HG03460 (cell line): Measurements from ENCODE around the gene PHYHD1.

Source experiments
- ATAC-seq: cut with Tn5 transposase; IDR thresholded peaks from one replicate; pipeline ENCODE4 v1.9.1; 2021; ENCODE audit not compliant: unreplicated experiment

The PHYHD1 gene

GRCh38 chr9:128920381-128921058, at the start of gene PHYHD1:
Gene PHYHD1, plus strand, starts transcription at chr9:128920982. Its CDS starts 1,342 bp downstream, at chr9:128922324.
- no peak for ATAC-seq

- ATAC-seq = no peak
Observed at GRCh38 chr9:128877852-128878251, 42.9 kb upstream of the PHYHD1 start.

- peak; percentile 78 for ATAC-seq
Observed at GRCh38 chr9:128881884-128882676, 38.7 kb upstream of the PHYHD1 start, which contains the start of the genes KYAT1 and LRRC8A. Gene KYAT1, minus strand, starts transcription at chr9:128881950. Its CDS starts 36,545 bp downstream, at chr9:128845405. Gene LRRC8A, plus strand, starts transcription at chr9:128882133. Its CDS starts 25,032 bp downstream, at chr9:128907165.

GRCh38 chr9:128882677-128883603, 37.8 kb upstream of the PHYHD1 start:
- no peak for ATAC-seq

GRCh38 chr9:128884164-128884563, 36.6 kb upstream of the PHYHD1 start:
- no peak for ATAC-seq

GRCh38 chr9:128885376-128885775, 35.4 kb upstream of the PHYHD1 start:
- ATAC-seq = no peak

- no peak for ATAC-seq
Observed at GRCh38 chr9:128885798-128886197, 35.0 kb upstream of the PHYHD1 start.

- no peak for ATAC-seq
Observed at GRCh38 chr9:128886211-128886891, 34.4 kb upstream of the PHYHD1 start.

- no peak for ATAC-seq
Observed at GRCh38 chr9:128887049-128887448, 33.7 kb upstream of the PHYHD1 start.

- no peak for ATAC-seq
Observed at GRCh38 chr9:128887914-128888350, 32.9 kb upstream of the PHYHD1 start.

GRCh38 chr9:128891321-128892220, 29.2 kb upstream of the PHYHD1 start:
- ATAC-seq = no peak

- no peak for ATAC-seq
Observed at GRCh38 chr9:128892221-128892921, 28.4 kb upstream of the PHYHD1 start.

GRCh38 chr9:128893354-128893753, 27.4 kb upstream of the PHYHD1 start:
- no peak for ATAC-seq

GRCh38 chr9:128894764-128895163, 26.0 kb upstream of the PHYHD1 start:
- ATAC-seq = no peak

GRCh38 chr9:128895556-128895955, 25.2 kb upstream of the PHYHD1 start:
- ATAC-seq = no peak

- ATAC-seq = no peak
Observed at GRCh38 chr9:128898382-128898781, 22.4 kb upstream of the PHYHD1 start.

GRCh38 chr9:128898845-128899565, 21.8 kb upstream of the PHYHD1 start:
- no peak for ATAC-seq
